Gastrocnemius medialis (tissue), 4 donors: ENCODE measurements around the gene SLAMF8. TPM values are rescaled to one million over a fixed set of nuclear protein-coding genes. Genes with fewer than 3 reads are reported as not detected.

Experiments used
- ATAC-seq, 2 donors: fragments of 150-250 bp; one replicate each; pipeline ENCODE4 v1.9.1; 2016
- DNase-seq, 2 donors: peaks; one replicate each; pipeline ENCODE4 v3.0.0-alpha.2; 2019
- H3K27ac ChIP-seq, 4 donors: fragments of 200-600 bp; sonication (generic); 1 replicate in 1 of 4; 2 replicates in 3 of 4; pipeline ENCODE4 v1.5.1; 2016 to 2018; ENCODE audit warnings: mild to moderate bottlenecking in 2 of 4, moderate library complexity in 1 of 4
- H3K27me3 ChIP-seq, 3 donors: fragments of 200-600 bp; sonication (generic) in 2 of 3; 1 replicate in 1 of 3; 2 replicates in 2 of 3; pipeline versions ENCODE4 v1.5.1 to v1.6.0; 2016 to 2019; ENCODE audit warnings: mild to moderate bottlenecking in 1 of 3, moderate library complexity in 1 of 3
- H3K36me3 ChIP-seq, 2 donors: fragments of 200-600 bp; sonication (generic) in 1 of 2; one replicate each; pipeline ENCODE4 v1.5.1; 2017 to 2018
- H3K4me1 ChIP-seq, 2 donors: fragments of 200-600 bp; sonication (generic) in 1 of 2; one replicate each; pipeline ENCODE4 v1.5.1; 2016 to 2017; ENCODE audit warnings: mild to moderate bottlenecking in 2 of 2
- H3K4me3 ChIP-seq, 4 donors: fragments of 200-600 bp; sonication (generic) in 3 of 4; 1 replicate in 1 of 4; 2 replicates in 3 of 4; pipeline ENCODE4 v1.5.1; 2016 to 2019; ENCODE audit warnings: mild to moderate bottlenecking in 2 of 4
- H3K9me3 ChIP-seq, 3 donors: fragments of 200-600 bp; sonication (generic) in 2 of 3; 1 replicate in 1 of 3; 2 replicates in 2 of 3; pipeline ENCODE4 v1.5.1; 2016 to 2019
- POLR2A ChIP-seq, 2 donors: fragments of 450-650 bp; IDR thresholded peaks; one replicate each; pipeline ENCODE4 v1.6.1; 2017; ENCODE audit warnings: antibody characterized with exemption in 2 of 2, mild to moderate bottlenecking in 2 of 2, moderate library complexity in 2 of 2
- in situ Hi-C, 4 donors: fragments of 200-750 bp; cut with MboI; loops; one replicate each; pipeline versions ENCODE4 v1.15.0 to v1.8.0; 2017; ENCODE audit warnings: low sequenced_read_pairs in 4 of 4
- intact Hi-C: fragments of 100-400 bp; cut with DNase I; formaldehyde crosslinking; loops from one replicate; pipeline ENCODE4 v1.15.1; 2023; ENCODE audit warnings: low total_unique reads
- total RNA-seq, 4 donors: library from RNA; depleted of rRNA; stranded (reverse); fragments of >200 nt; gene quantifications; one replicate each; pipeline versions ENCODE4 v1.1.0 to v1.2.3, GENCODE V29; 2016
- TF ChIP-seq, protein P1 (sequence below), 5 experiments: fragments of 450-650 bp in 3 of 5; fragments of 200-600 bp in 2 of 5; sonication (generic) in 2 of 5; IDR thresholded peaks in 4 of 5; conservative IDR thresholded peaks in 1 of 5; 1 replicate in 4 of 5; 2 replicates in 1 of 5; pipeline ENCODE4 v1.5.1; 2016 to 2019; ENCODE audit warnings: antibody characterized with exemption in 5 of 5, mild to moderate bottlenecking in 3 of 5, moderate library complexity in 3 of 5

SLAMF8 gene
- total RNA-seq, 4 donors from 2014 or later: 0.75 to 2.3 (median 2.0) TPM; not detected in 1

DNA sequence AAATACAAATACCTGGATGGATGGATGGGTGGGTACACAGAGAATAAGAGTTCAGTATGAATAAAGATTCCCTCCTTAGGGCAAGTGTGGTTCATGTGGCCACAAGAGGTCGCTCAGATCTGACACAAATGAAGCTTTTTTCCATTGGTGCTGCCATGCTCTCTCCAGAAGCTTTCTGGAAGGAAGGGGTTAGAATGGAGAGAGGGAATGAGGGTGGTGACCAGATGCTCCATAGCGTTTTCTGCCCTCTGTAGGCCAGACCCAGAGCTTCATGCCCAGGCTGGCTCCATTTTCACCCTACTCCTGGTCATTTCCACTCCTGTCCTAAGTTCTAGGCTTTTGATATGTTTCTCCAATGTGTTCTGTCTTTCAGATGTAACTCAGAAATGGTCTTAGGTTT is 27.8 kb upstream of the SLAMF8 start:
- peak; percentile 40 to 41 for DNase-seq
- peak; percentile 92 to 94 for ATAC-seq
- TF ChIP-seq POLR2A (IDR thresholded peaks at IDR 0.05): no peak
- TF ChIP-seq, protein P1, sequence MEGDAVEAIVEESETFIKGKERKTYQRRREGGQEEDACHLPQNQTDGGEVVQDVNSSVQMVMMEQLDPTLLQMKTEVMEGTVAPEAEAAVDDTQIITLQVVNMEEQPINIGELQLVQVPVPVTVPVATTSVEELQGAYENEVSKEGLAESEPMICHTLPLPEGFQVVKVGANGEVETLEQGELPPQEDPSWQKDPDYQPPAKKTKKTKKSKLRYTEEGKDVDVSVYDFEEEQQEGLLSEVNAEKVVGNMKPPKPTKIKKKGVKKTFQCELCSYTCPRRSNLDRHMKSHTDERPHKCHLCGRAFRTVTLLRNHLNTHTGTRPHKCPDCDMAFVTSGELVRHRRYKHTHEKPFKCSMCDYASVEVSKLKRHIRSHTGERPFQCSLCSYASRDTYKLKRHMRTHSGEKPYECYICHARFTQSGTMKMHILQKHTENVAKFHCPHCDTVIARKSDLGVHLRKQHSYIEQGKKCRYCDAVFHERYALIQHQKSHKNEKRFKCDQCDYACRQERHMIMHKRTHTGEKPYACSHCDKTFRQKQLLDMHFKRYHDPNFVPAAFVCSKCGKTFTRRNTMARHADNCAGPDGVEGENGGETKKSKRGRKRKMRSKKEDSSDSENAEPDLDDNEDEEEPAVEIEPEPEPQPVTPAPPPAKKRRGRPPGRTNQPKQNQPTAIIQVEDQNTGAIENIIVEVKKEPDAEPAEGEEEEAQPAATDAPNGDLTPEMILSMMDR (IDR thresholded peaks at IDR 0.05 in 4 of 5, conservative IDR thresholded peaks at IDR 0.05 in 1 of 5): peak; percentile 35 to 82 (median 67)

DNA sequence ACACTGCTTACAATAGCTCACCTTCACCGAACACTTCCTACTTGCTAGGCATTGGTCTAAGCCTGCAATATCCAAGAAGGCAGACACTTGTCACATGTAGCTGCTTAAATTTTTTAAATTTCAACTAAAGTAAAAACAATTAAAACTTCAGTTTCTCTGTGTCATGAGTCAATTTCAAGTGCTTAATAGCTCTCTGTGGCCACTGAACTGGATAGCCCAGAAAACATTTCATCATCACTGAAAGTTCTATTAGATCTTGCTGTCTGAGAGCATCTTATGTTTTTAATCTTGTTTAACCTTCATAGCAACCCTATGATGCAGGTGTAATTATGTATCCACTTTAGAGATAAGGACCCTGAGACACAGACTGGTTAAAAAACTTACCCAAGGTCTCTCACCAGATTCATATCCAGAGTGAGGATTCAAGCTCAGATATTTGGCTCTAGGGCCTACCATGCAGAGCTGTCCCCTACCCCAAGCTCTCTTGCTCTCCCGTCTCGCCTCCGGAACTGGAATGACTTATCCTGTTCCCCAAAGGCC is 27.2 kb upstream of the SLAMF8 start:
- TF ChIP-seq, protein P1 (IDR thresholded peaks at IDR 0.05 in 4 of 5, conservative IDR thresholded peaks at IDR 0.05 in 1 of 5): no peak
- no peak for TF ChIP-seq POLR2A (IDR thresholded peaks at IDR 0.05)
- Histone ChIP-seq H3K4me1 (no peaks in the 10 kb centered on the region), H3K27ac (no peak overlapping the region), H3K4me3 (no peak overlapping the region), H3K27me3 (peaks cover 0 to 7% (median 0%) of the 10 kb centered on the region in 3 donors), H3K36me3 (no peaks in the 10 kb centered on the region), H3K9me3 (no peaks in the 10 kb centered on the region)
- intact Hi-C loops: loop anchor here (1.0 to 10.0 kb wide), 4 partner anchors 92 to 635 kb away; partner anchors contain the start of gene IGSF9
- DNase-seq (no peak), ATAC-seq (no peak)
- in situ Hi-C loops: loop anchor here in 3 of 4 donors (5.0 to 25.0 kb wide), 4 partner anchors 93 to 637 kb away; partner anchors contain the start of gene CADM3 (in 1 of the 3)

More for the DNA sequence above, 27.8 kb upstream of the SLAMF8 start:
- H3K4me3 ChIP-seq: no peak overlapping the region
- H3K9me3 ChIP-seq: no peaks in the 10 kb centered on the region
- intact Hi-C loops: loop anchor here (1.0 to 10.0 kb wide), 4 partner anchors 92 to 634 kb away; partner anchors contain the start of gene IGSF9
- in situ Hi-C loops: loop anchor here in 3 of 4 donors (5.0 to 25.0 kb wide), 4 partner anchors 93 to 637 kb away; partner anchors contain the start of gene CADM3 (in 1 of the 3)
- H3K27ac ChIP-seq: no peak overlapping the region
- no peaks in the 10 kb centered on the region for H3K4me1 ChIP-seq
- peaks cover 0 to 9% (median 3%) of the 10 kb centered on the region in 3 donors for H3K27me3 ChIP-seq
- H3K36me3 ChIP-seq: no peaks in the 10 kb centered on the region

DNA sequence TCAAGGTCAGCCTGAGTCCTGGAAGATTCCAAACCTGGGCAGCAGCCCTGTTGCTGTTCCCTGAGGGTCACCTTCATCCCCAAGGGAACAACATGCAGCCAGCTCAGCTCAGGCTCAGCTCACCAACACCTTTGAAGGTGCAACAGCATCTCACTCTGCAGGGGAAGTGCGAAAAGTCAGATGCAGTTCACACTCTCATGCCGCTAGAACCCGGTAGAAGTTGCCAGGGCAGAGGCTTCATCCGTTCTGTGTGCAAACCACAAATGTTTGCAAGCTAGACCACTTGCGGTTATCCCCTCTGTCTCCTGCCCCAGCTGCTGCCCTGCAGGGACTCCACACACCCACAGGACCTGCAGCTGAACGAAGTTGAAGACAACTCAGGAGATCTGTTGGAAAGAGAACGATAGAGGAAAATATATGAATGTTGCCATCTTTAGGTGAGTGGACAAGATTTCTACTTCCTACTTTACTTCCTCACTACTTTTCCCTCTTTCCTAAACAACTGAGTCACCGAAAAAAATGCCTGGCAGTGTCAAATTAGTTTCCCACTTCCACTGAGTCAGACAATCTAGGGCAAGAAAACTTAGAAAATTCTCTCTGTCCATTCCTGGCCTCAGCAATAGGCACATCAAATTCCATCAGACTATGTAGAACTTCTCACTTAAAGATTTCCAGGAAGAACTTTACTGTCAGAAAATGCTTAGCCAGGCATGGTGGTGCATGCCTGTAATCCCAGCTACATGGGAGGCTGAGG is 26.3 kb upstream of the SLAMF8 start:
- no peak overlapping the region for H3K4me3 ChIP-seq
- no peak for DNase-seq
- intact Hi-C loops: no loop called here

DNA sequence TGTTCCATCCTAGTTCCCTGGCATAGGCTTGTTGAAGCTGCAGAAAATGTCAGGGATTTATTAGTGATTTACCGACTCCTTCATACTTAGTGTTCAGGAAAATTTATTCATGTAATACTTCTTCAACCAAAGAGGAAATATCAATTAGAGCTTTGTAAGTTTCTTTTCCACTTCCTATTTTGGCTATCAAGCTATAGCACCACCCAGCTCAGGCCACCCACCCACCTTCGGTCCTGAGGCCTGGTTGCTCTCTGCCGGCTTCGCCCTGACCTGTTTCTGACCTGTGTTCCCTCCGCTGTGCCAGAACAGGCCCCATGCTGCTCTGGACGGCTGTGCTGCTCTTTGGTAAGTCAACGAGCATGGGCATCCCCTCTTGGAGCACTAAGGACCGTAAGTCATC is 24.6 kb upstream of the SLAMF8 start, which contains the start of gene FCRL6:
TSS of gene FCRL6 (plus strand) at position 250 of the 400 bp plus-strand sequence. CDS start at position 315, 65 bp downstream.
- in situ Hi-C loops: loop anchor here in 1 of 4 donors (5.0 to 10.0 kb wide), 2 partner anchors 53 to 90 kb away; no protein-coding TSS in a partner anchor
- Histone ChIP-seq H3K27ac (no peak within 1 kb of the TSS), H3K9me3 (no peaks in the 10 kb centered on the region), H3K4me1 (no peaks in the 10 kb centered on the region), H3K27me3 (no peaks in the 10 kb centered on the region), H3K4me3 (no peak within 1 kb of the TSS), H3K36me3 (no peaks in the 10 kb centered on the region)
- DNase-seq (no peak), ATAC-seq (no peak)
- TF ChIP-seq, protein P1 (IDR thresholded peaks at IDR 0.05 in 4 of 5, conservative IDR thresholded peaks at IDR 0.05 in 1 of 5): no peak
- TF ChIP-seq POLR2A (IDR thresholded peaks at IDR 0.05): no peak
- intact Hi-C loops: no loop called here

More for the DNA sequence above, 26.3 kb upstream of the SLAMF8 start:
- Histone ChIP-seq H3K9me3 (no peaks in the 10 kb centered on the region), H3K27me3 (peaks cover 0 to 3% (median 0%) of the 10 kb centered on the region in 3 donors), H3K4me1 (no peaks in the 10 kb centered on the region), H3K27ac (no peak overlapping the region), H3K36me3 (no peaks in the 10 kb centered on the region)
- in situ Hi-C loops: loop anchor here in 1 of 4 donors (5.0 to 10.0 kb wide), 2 partner anchors 54 to 92 kb away; no protein-coding TSS in a partner anchor
- TF ChIP-seq, protein P1 (IDR thresholded peaks at IDR 0.05 in 4 of 5, conservative IDR thresholded peaks at IDR 0.05 in 1 of 5): no peak
- TF ChIP-seq POLR2A (IDR thresholded peaks at IDR 0.05): no peak
- no peak for ATAC-seq
